Measurements from ENCODE around the gene KRT76.
A peak's percentile ranks its signal among the peaks of the same experiment; 100 is the strongest.

The KRT76 gene

DNA sequence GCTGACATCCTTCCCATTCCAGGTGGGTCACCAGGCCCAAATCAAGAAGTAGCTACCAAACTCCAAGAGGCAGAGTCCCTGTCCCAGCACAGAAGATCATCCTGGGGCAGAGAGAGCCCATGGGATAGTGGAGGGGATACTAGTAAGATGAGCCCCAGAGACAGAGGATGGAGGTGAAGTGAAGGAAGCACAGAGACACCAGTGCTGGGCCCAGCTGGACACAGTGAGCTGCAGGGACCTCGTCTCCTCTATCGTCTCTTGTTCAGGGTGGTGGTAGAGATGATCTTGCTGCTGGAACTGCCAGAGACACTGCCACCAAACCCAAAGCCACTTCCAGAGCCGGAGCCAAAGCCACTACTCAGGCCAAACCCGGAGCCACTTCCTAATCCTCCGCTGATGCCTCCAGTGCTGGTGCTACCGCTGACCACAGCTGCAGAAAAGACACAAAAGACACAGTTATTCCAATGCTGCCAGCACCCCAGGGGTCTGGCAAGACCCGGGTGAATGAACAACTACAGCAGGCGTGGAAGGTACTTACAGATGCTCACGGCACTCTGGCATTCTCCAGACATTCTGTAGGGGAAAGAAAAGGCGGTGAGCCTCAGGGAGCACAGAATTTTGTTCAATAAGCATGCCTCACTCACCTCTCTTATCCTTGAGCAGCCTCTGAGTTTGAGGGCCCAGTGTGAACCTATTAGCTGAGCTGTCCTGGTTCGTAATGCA lies 29.8 kb upstream of the KRT76 start:
- TF ChIP-seq POLR2A (IDR thresholded peaks at IDR 0.05; ENCODE audit: extremely low read depth, insufficient read length) (no peak), CTCF (IDR thresholded peaks at IDR 0.05; ENCODE audit: low read depth, low read length) (no peak), MYC (IDR thresholded peaks at IDR 0.05; ENCODE audit: low read depth, low read length) (no peak), MAX (IDR thresholded peaks at IDR 0.05; ENCODE audit: low read depth, low read length) (no peak)
- DNase-seq (ENCODE audit: low read depth): no peak
- no peak overlapping the region for H3K4me3 ChIP-seq (ENCODE audit: low read depth, low read length)

GRCh38 chr12:52806169-52806811 lies 29.1 kb upstream of the KRT76 start:
- DNase-seq (ENCODE audit: low read depth): no peak
- TF ChIP-seq MYC (IDR thresholded peaks at IDR 0.05; ENCODE audit: low read depth, low read length): no peak
- TF ChIP-seq MAX (IDR thresholded peaks at IDR 0.05; ENCODE audit: low read depth, low read length): no peak
- no peak for TF ChIP-seq CTCF (IDR thresholded peaks at IDR 0.05; ENCODE audit: low read depth, low read length)
- TF ChIP-seq POLR2A (IDR thresholded peaks at IDR 0.05; ENCODE audit: extremely low read depth, insufficient read length): no peak
- no peak overlapping the region for H3K4me3 ChIP-seq (ENCODE audit: low read depth, low read length)

DNA sequence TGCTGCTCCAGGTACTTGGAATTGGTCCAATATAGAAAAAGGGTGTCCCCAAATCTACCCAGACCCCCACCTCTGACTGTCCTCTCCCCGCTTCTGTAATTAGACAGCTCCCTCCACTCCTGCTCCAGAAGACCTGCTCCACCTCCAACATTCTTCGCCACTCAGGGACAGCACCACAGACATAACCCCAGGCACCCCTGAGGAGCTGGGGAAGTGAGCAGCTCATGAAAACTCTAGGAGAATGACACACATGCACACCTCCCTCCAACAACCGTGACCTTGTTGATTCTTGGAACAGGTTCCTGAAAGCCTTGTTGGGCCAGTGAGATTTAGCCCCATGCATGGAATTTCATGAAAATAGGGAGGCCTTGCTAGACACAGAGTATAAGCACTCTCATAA lies 28.6 kb upstream of the KRT76 start:
- no peak for DNase-seq (ENCODE audit: low read depth)
- TF ChIP-seq CTCF (IDR thresholded peaks at IDR 0.05; ENCODE audit: low read depth, low read length): no peak
- TF ChIP-seq POLR2A (IDR thresholded peaks at IDR 0.05; ENCODE audit: extremely low read depth, insufficient read length): no peak
- no peak for TF ChIP-seq MYC (IDR thresholded peaks at IDR 0.05; ENCODE audit: low read depth, low read length)
- TF ChIP-seq MAX (IDR thresholded peaks at IDR 0.05; ENCODE audit: low read depth, low read length): no peak
- H3K4me3 ChIP-seq (ENCODE audit: low read depth, low read length): no peak overlapping the region

- peak; percentile 34 for DNase-seq (ENCODE audit: low read depth)
Observed at GRCh38 chr12:52805000-52805399, 27.9 kb upstream of the KRT76 start.

GRCh38 chr12:52802442-52802841 lies 25.3 kb upstream of the KRT76 start:
- no peak for TF ChIP-seq CTCF (IDR thresholded peaks at IDR 0.05; ENCODE audit: low read depth, low read length)
- TF ChIP-seq POLR2A (IDR thresholded peaks at IDR 0.05; ENCODE audit: extremely low read depth, insufficient read length): no peak
- TF ChIP-seq MAX (IDR thresholded peaks at IDR 0.05; ENCODE audit: low read depth, low read length): no peak
- no peak for TF ChIP-seq MYC (IDR thresholded peaks at IDR 0.05; ENCODE audit: low read depth, low read length)
- no peak overlapping the region for H3K4me3 ChIP-seq (ENCODE audit: low read depth, low read length)

More at GRCh38 chr12:52805000-52805399, 27.9 kb upstream of the KRT76 start:
- no peak overlapping the region for H3K4me3 ChIP-seq (ENCODE audit: low read depth, low read length)
- TF ChIP-seq POLR2A (IDR thresholded peaks at IDR 0.05; ENCODE audit: extremely low read depth, insufficient read length) (no peak), MYC (IDR thresholded peaks at IDR 0.05; ENCODE audit: low read depth, low read length) (0 out of 2 replicates have a peak, but pooled peaks have one; percentile 14)

GRCh38 chr12:52801773-52802172 lies 24.6 kb upstream of the KRT76 start:
- TF ChIP-seq CTCF (IDR thresholded peaks at IDR 0.05; ENCODE audit: low read depth, low read length) (no peak), POLR2A (IDR thresholded peaks at IDR 0.05; ENCODE audit: extremely low read depth, insufficient read length) (no peak), MYC (IDR thresholded peaks at IDR 0.05; ENCODE audit: low read depth, low read length) (no peak), MAX (IDR thresholded peaks at IDR 0.05; ENCODE audit: low read depth, low read length) (no peak)
- no peak for DNase-seq (ENCODE audit: low read depth)
- H3K4me3 ChIP-seq (ENCODE audit: low read depth, low read length): no peak overlapping the region

More at GRCh38 chr12:52802442-52802841, 25.3 kb upstream of the KRT76 start:
- DNase-seq (ENCODE audit: low read depth): no peak

All from NB4 (cell line).